SU-DHL-6 (cell line): ENCODE results near the gene EMILIN1.

Experiments used
- H2AFZ ChIP-seq: fragments of 200-600 bp; sonication (generic); 2 replicates; pipeline ENCODE4 v1.6.1; 2014; ENCODE audit warnings: low read depth, mild to moderate bottlenecking, moderate library complexity, mixed read lengths, antibody characterized with exemption, low read length; ENCODE audit not compliant: severe bottlenecking
- H3F3A ChIP-seq: fragments of 200-600 bp; shearing (Covaris generic); 2 replicates; pipeline ENCODE4 v1.6.0; 2016; ENCODE audit warnings: antibody characterized with exemption, mild to moderate bottlenecking; ENCODE audit not compliant: insufficient read depth
- H3K27ac ChIP-seq: fragments of 200-600 bp; sonication (generic); 2 replicates; pipeline ENCODE4 v1.5.1; 2016; ENCODE audit warnings: low read depth, mild to moderate bottlenecking, low read length, moderate library complexity, mixed read lengths
- H3K27me3 ChIP-seq: fragments of 200-600 bp; sonication (generic), shearing (Covaris generic); 2 replicates; pipeline ENCODE4 v1.6.0; 2014; ENCODE audit warnings: mild to moderate bottlenecking, low read length
- H3K36me3 ChIP-seq: fragments of 200-600 bp; sonication (generic); 2 replicates; pipeline ENCODE4 v1.6.1; 2014; ENCODE audit warnings: mild to moderate bottlenecking, low read length, mixed read lengths
- H3K4me2 ChIP-seq: fragments of 300-600, 200-600 bp; shearing (Covaris generic), sonication (generic); 2 replicates; pipeline ENCODE4 v1.6.0; 2014; ENCODE audit warnings: low read length, low read depth, mild to moderate bottlenecking; ENCODE audit not compliant: poor library complexity, severe bottlenecking
- H3K4me3 ChIP-seq: fragments of 200-600 bp; sonication (generic); 2 replicates; pipeline ENCODE4 v1.5.1; 2014; ENCODE audit warnings: antibody characterized with exemption, low read length, mild to moderate bottlenecking, mixed read lengths; ENCODE audit not compliant: insufficient read depth, poor library complexity, severe bottlenecking
- H3K79me2 ChIP-seq: fragments of 200-600 bp; sonication (generic); 2 replicates; pipeline ENCODE4 v1.6.1; 2014; ENCODE audit warnings: mild to moderate bottlenecking, low read length, moderate library complexity; ENCODE audit not compliant: insufficient read depth
- H3K9ac ChIP-seq: fragments of 200-600 bp; sonication (generic); 2 replicates; pipeline ENCODE4 v1.7.0; 2014; ENCODE audit warnings: mild to moderate bottlenecking, low read length
- H3K9me2 ChIP-seq: fragments of 200-600 bp; sonication (generic); replicated peaks from 2 replicates; pipeline ENCODE4 v1.6.1; 2014; ENCODE audit warnings: low read length; ENCODE audit not compliant: insufficient read depth
- H3K9me3 ChIP-seq: fragments of 200-600 bp; sonication (generic); 2 replicates; pipeline ENCODE4 v1.6.1; 2014; ENCODE audit warnings: low read length, mixed read lengths; ENCODE audit not compliant: insufficient read depth
- H4K20me1 ChIP-seq: fragments of 200-600 bp; sonication (generic); 2 replicates; pipeline ENCODE4 v1.6.1; 2014; ENCODE audit warnings: low read depth, mild to moderate bottlenecking, antibody characterized with exemption, low read length, moderate library complexity, mixed read lengths
- EZH2phosphoT487 ChIP-seq: fragments of 200-600 bp; sonication (generic), shearing (Covaris generic); conservative IDR thresholded peaks from 2 replicates; pipeline ENCODE4 v1.6.1; 2018; ENCODE audit warnings: mild to moderate bottlenecking, antibody characterized with exemption, low read length, moderate library complexity, mixed read lengths
- TF ChIP-seq, protein P1 (sequence below): fragments of 200-600 bp; sonication (generic); IDR thresholded peaks from one replicate; pipeline ENCODE4 v1.5.1; 2017; ENCODE audit warnings: antibody characterized with exemption, mild to moderate bottlenecking, low read length, moderate library complexity; ENCODE audit not compliant: insufficient read depth, poor library complexity, severe bottlenecking

Gene EMILIN1

DNA sequence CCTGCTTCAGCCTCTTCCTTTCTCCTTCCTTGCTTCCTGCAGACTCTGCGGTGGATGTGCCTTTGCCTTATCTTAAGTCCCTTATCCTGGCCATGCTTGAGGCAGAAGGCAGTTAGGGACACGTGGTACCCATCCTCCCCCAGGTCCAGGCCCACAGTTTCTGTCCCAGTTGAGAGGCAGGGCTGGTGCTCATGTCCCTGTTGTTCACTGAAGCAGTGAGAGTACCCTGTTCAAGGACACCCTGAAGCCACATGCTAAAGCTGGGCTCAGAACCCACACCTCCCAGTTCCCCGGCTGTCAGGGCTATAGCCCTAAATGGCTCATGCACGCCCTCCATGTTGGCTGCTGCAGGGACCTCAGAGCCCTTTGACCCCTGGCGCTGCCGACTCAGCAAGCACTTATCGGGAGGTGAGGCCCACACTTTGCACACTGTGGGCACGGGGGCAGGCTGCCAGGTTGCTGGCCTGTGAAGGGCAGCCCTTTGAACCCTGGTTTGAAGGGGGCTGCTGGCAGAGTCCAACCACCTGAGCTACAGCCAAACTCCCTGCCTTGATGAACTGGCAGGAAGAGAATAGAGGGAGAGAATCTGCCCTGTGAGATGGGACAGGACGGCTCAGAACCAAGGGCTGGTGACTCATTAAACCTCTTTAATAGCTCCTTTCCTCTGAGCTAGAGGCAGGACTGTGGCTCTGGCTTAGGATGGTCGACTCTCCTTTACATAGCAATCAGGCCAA is 14.4 kb downstream of the EMILIN1 start:
- Histone ChIP-seq H3K36me3 (no peaks in the 10 kb centered on the region), H3K27ac (no peak overlapping the region), H3K4me3 (no peak overlapping the region), H3K4me2 (no peak overlapping the region), H3K9ac (no peak overlapping the region), H2AFZ (no peak overlapping the region), H3K27me3 (no peaks in the 10 kb centered on the region), H3F3A (no peaks in the 10 kb centered on the region), H4K20me1 (no peaks in the 10 kb centered on the region), H3K9me3 (no peaks in the 10 kb centered on the region), H3K9me2 (no peaks in the 10 kb centered on the region), H3K79me2 (no peaks in the 10 kb centered on the region)
- TF ChIP-seq, protein P1, sequence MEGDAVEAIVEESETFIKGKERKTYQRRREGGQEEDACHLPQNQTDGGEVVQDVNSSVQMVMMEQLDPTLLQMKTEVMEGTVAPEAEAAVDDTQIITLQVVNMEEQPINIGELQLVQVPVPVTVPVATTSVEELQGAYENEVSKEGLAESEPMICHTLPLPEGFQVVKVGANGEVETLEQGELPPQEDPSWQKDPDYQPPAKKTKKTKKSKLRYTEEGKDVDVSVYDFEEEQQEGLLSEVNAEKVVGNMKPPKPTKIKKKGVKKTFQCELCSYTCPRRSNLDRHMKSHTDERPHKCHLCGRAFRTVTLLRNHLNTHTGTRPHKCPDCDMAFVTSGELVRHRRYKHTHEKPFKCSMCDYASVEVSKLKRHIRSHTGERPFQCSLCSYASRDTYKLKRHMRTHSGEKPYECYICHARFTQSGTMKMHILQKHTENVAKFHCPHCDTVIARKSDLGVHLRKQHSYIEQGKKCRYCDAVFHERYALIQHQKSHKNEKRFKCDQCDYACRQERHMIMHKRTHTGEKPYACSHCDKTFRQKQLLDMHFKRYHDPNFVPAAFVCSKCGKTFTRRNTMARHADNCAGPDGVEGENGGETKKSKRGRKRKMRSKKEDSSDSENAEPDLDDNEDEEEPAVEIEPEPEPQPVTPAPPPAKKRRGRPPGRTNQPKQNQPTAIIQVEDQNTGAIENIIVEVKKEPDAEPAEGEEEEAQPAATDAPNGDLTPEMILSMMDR = no peak
- TF ChIP-seq EZH2phosphoT487 = no peak

DNA sequence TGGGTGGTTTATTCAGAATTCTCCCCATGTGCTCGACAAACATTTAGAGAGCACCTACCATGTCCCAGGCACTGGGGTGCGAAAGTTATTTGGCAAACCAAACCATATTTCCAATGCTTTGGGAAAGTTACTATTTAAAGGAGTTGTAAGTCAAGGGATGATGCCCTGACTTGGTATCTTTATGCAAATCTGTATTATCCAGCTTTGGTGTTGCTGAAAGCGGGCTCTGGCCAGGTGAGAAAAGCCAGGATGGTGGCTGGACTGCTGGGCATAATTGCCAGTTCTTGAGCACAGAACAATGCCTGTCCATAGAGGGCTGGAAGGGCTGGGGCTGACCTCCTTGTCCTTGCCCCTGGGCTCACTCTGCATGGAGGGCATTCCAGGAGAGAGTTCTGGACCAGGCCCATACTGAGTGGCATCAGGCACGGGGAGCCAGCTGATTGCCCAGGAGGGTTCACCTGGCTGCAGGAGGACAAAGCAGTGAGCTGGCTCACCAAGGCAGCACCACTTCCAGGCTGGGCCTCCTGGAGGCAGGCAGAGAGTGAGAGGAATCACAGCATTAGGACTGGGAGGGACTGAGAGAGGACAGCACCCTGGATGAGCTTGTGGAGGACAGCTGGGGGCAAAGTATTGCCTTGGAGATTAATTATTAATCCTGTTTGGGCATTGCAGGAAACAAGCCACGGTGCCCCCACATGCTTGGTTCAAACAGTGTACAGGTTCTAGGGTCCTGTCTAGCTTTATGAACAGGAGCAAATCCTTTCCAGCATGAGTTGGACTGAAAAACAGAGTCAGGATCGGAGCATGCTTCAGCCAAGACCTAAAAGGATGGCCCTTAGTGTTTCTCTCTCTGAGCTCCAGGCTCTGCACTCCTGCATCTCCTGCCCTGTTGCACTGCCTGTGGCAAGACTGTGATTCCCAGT is 15.3 kb downstream of the EMILIN1 start:
- Histone ChIP-seq H2AFZ (no peak overlapping the region), H3K27ac (no peak overlapping the region), H3F3A (no peaks in the 10 kb centered on the region), H3K9me3 (no peaks in the 10 kb centered on the region), H3K36me3 (no peaks in the 10 kb centered on the region), H3K4me2 (no peak overlapping the region), H3K4me3 (no peak overlapping the region), H3K27me3 (no peaks in the 10 kb centered on the region), H3K79me2 (no peaks in the 10 kb centered on the region), H3K9ac (no peak overlapping the region), H4K20me1 (no peaks in the 10 kb centered on the region), H3K9me2 (no peaks in the 10 kb centered on the region)
- no peak for TF ChIP-seq EZH2phosphoT487
- TF ChIP-seq, protein P1 = no peak

DNA sequence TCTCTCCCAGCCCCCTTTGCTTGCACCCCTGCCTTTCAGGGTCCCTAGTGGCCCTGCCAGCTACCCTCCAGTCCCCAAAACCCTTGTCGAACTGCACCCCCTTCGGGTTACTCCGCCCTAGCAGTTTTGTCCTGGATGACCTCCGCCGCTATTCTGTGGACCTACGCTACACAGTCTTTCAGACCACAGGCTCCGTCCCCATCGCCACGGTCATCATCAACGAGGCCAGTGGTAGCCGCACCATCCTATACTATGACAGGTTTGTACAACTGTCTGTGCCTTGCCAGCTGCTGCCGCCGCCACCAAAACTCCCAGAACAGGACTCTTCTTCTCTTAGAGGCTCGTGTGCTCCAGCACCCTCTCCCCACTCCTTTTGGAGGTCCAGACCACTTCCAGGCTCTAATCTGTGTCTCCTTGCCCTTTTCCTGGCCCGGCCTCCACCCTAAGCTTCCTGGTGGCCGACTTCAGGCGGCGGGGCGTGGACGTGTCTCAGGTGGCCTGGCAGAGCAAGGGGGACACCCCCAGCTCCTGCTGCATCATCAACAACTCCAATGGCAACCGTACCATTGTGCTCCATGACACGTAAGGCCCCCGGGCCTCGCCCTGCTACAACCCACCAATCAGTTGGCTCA is 16.1 kb downstream of the EMILIN1 start:
- Histone ChIP-seq H3K4me3 (no peak overlapping the region), H3K27ac (no peak overlapping the region), H3K9ac (no peak overlapping the region), H3K9me2 (no peaks in the 10 kb centered on the region), H3K79me2 (no peaks in the 10 kb centered on the region), H3K27me3 (no peaks in the 10 kb centered on the region), H3K9me3 (no peaks in the 10 kb centered on the region), H3K36me3 (no peaks in the 10 kb centered on the region), H3K4me2 (no peak overlapping the region), H4K20me1 (no peaks in the 10 kb centered on the region), H2AFZ (no peak overlapping the region), H3F3A (no peaks in the 10 kb centered on the region)
- TF ChIP-seq, protein P1 = no peak
- no peak for TF ChIP-seq EZH2phosphoT487
